ENCODE results near the gene HPS5.
"Not testable (repeated sequence)": the region's sequence is repeated elsewhere in the genome, so short reads cannot be mapped to it uniquely, and the experiment has no call there.

Gene HPS5, protein sequence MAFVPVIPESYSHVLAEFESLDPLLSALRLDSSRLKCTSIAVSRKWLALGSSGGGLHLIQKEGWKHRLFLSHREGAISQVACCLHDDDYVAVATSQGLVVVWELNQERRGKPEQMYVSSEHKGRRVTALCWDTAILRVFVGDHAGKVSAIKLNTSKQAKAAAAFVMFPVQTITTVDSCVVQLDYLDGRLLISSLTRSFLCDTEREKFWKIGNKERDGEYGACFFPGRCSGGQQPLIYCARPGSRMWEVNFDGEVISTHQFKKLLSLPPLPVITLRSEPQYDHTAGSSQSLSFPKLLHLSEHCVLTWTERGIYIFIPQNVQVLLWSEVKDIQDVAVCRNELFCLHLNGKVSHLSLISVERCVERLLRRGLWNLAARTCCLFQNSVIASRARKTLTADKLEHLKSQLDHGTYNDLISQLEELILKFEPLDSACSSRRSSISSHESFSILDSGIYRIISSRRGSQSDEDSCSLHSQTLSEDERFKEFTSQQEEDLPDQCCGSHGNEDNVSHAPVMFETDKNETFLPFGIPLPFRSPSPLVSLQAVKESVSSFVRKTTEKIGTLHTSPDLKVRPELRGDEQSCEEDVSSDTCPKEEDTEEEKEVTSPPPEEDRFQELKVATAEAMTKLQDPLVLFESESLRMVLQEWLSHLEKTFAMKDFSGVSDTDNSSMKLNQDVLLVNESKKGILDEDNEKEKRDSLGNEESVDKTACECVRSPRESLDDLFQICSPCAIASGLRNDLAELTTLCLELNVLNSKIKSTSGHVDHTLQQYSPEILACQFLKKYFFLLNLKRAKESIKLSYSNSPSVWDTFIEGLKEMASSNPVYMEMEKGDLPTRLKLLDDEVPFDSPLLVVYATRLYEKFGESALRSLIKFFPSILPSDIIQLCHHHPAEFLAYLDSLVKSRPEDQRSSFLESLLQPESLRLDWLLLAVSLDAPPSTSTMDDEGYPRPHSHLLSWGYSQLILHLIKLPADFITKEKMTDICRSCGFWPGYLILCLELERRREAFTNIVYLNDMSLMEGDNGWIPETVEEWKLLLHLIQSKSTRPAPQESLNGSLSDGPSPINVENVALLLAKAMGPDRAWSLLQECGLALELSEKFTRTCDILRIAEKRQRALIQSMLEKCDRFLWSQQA

DNA sequence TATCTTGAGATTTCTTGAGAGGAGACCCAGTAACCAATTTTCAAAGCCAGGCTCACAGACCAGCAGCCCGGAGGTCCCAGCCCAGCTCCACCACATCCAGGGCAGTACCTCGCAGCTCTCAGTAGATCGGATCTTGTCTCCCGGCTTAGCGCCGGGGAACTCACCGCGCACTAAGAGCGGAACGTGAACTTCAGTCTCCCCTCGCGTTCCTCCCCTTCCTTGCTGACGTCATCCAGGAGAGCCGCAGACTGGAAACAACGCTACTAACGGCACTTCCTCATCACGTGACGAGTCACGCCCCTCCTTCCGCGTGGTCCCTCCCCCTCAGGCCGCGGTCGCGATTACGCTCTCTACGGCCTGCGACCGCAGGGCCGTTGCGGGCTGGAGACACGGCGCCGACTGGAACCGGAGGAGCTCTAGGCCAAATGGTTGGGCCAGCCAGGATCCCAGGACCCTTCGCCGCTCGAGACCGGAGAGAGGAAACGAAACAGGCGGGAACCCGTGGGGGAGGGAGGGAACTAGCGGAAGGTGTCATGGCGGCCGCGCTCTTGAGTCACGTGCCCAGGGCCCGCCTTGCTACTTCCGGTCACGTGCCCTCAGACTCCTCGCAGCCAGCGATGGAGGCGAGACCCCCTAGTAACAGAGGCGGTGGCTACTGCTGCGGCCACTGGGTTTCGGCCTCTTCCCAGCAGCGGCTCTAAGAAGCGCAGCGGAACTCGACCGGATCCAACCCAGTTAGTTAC lies at the start of gene HPS5, which contains the start of gene GTF2H1:
TSS of gene HPS5 (minus strand) at position 172 of the 743 bp plus-strand sequence. CDS start 4,282 bp downstream, outside the sequence.
TSS of gene GTF2H1 (plus strand) at position 599 of the 743 bp plus-strand sequence. CDS start 10,508 bp downstream, outside the sequence.
- peak; percentile 98 for DNase-seq

DNA sequence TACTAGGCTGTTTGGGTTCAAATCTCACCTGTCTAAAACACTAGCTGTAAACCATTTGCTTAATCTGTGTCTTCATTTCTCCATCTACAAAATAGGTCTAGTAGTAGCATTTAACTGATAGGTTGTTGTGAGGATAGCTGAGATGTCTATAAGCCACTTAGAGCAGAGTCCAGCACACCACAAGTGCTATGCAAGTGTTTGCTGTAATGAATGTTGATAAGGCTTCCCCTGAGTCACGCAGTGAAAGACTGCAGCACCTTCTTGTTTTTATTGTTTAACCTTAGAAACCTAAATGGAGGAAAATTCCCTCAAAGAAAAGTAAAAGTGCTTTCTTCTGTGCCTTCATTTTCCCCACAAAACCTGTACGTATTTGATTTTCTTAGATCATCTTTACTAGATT lies 49.3 kb upstream of the HPS5 start:
- DNase-seq: no peak

DNA sequence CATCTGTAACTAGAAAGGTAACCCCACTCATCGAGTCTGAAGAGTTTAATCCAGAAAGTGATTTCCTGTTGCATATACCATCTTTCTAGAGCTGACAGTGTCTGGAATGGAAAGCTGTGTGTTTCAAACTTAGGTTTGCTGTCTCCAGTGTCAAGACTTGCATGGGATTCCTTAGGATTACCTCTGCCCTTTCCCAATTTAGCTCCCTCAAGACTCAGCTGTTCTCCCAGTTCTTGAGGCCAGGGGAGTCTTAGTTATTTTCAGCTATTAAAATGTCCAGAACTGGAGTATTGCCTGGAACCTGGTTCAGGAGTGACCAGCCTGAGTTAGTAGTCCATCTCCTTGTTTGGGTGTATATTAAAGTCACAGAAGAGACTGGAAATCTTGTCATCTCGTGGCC lies 47.5 kb upstream of the HPS5 start:
- no peak for DNase-seq

DNA sequence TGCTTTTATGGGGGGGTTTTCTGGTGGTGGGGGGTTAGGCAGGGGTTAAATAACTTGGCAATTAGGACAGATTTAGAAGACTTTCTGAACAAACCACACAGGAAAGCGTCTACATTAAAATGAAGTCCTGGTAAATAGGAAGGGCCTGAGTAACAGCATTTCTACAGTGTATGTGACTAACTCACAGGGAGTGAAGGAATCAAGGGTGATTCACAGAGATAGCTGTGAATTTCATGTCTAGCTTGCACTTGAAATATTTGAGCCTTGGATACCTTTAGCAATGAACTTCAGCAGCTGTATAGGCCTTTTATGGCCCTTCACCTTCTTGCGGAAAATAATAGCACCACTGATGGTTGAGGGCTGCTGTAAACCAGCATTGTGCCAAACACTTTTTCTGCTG lies 46.3 kb upstream of the HPS5 start:
- no peak for DNase-seq

DNA sequence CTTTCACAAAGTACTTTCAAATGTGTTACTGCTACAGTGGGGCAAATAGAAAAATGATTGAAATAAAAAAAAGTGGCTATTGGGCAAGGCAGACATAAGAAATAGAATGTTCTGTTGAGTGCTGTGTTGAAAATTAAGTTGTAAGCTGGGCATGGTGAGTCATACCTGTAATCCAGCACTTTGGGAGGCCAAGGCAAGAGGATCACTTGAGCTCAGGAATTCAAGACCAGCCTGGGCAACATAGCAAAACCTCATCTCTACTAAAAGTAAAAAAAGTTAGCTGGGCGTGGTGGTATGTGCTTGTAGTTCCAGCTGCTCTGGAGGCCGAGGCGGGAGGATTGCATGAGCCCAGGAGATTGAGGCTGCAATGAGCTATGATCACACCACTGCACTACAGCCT lies 45.5 kb upstream of the HPS5 start:
- no peak for DNase-seq

DNA sequence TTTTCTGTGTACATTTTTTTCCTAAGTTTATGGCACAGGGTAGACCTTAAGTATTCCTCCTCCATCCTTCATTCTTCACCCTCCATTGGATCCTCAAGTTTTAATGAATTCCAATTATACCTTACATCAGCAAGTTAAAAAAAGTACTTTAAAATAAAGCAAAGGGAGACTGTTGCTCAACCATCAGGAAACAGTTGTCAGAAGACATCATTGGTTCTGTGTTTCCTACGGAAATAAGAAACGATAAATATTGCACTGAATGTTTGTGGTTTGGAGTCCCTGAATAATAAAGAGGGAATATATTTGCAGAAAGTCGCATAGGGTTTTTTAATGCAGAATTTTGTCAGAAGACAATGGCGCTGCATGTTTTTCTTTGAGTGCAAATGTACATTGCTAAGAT lies 44.3 kb upstream of the HPS5 start:
- no peak for DNase-seq

DNA sequence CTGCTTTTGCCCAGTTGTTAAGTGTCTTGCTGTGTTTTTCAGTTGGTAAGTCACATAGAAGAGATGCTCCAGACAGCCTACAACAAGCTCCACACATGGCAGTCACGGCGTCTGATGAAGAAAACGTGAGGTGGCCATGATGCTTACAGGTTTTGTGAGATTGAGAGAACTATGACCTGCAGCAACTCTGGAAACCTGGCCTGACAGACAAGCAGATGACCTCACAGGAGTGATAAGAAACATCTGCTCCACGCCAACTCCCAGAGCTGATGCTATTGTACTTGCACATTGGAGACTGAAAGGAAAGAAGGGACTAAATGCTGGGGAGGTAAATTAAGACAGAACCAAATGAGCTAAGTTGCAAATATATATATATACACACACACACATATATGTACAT lies 43.8 kb upstream of the HPS5 start:
- DNase-seq: no peak

DNA sequence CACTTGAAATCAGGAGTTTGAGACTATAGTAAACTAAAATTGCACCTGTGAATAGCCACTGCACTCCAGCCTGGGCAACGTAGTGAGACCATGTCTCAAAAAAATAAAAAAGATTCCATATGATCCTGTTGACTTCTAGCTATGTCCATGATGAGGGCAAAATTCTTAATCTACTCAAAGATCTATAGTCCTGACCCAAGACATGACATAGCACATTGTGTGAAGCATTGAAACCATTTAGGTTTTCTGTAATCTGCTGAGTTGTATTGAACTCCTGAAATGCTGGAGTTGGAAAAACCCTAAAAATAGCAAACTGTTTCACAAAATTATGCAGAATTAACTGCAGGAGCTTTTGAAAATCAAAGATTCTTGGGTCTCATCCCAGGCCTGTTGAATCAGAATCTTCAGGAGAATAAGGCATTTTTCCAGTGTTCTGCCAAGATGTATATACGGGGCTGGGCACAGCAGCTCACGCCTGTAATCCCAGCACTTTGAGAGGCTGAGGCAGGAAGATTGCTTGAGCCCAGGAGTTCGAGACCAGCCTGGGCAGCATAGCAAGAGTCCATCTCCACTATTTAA lies 42.6 kb upstream of the HPS5 start:
- no peak for DNase-seq

DNA sequence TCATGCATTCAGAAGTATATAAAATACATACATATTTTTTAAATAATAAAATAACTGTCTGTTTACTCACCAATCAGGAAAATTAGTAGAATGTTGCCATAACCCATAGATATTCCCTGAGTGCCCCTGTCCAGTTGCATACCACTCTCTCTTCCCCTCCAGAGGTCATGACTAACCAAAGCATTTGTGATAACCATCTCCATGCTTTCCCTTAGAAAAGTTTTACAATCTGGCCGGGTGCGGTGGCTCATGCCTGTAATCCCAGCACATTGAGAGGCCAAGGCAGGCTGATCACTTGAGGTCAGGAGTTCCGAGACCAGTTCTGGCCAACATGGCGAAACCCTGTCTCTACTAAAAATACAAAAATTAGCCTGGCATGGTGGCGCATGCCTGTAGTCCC lies 39.2 kb upstream of the HPS5 start:
- no peak for DNase-seq

DNA sequence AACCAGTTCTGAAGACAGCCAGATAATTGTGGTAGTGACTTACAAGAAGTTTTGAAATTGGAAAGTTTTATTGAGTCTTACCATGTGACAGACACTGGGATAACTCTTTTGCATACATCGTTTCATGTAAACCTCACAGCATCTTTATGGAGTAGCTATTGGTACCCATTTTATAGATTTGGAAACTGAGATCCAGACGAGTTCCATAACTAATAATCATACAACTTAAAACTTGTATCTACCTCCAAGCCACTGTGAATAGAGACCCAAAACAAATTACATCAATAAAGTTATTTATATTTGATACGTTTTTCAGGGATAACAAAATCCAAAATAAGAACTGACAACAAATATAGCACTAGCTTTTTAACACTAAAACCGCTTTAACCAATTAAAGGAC lies 36.7 kb upstream of the HPS5 start:
- no peak for DNase-seq

DNA sequence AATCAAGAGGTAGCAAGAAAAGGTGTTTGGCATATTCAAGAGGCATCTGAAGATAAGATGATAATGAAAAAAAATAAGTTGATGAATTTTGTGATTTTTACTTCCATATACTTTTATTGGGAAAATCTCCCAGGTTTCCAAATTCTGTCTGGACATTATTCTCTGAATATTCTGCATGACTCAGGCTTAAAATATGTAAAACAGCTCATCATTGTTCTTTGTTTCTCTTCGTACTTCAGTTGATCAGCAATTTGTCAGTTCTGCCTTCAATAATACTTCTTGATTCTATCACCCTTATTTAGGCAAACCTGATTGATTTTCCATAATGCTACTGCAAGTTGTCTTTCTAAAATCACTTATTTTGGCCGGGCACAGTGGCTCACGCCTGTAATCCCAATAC lies 30.6 kb upstream of the HPS5 start:
- no peak for DNase-seq

DNA sequence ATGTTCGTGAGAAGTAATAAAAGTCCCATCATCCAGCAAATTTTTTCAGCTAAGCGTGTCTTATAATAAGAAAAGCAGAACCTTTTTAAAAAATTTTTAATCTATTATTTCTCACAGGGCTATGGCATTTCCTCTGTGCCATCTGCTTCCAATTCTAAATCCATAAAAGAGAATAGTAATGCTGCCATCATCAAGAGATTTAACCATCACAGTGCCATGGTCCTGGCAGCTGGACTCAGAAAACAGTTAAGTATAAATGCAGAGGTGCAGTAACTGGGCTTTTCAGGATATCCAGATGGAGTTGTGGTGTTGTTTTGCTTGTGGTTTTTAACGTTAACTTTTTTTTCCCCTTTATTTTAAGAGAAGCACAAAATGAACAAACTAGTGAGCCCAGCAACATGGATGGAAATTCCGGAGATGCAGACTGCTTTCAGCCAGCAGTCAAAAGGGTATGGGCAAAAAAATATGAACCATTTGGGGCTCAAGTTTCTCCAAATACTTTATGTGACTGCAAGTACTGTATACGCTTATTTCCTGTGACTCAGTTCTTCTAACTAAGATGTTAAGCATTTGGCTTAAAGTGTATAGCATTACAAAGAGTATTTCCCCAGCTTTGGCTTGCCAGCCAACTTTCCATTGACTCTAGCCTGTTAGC lies 25.7 kb upstream of the HPS5 start:
- no peak for DNase-seq

DNA sequence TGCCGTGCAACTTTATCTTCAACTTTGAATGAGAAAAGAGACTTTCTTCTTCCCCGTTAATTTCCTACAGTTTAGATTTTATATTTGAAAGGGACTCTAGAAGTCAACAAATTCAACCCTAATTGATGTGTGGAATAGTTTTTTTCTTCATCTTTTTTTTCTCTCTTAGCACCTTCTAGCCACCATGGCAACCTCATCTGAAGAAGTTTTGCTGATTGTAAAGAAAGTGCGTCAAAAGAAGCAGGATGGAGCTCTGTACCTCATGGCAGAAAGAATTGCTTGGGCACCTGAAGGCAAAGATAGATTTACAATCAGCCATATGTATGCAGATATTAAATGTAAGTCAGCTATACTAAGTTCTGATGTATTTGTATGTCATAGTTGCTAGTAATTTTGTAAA lies 11.0 kb upstream of the HPS5 start:
- no peak for DNase-seq

DNA sequence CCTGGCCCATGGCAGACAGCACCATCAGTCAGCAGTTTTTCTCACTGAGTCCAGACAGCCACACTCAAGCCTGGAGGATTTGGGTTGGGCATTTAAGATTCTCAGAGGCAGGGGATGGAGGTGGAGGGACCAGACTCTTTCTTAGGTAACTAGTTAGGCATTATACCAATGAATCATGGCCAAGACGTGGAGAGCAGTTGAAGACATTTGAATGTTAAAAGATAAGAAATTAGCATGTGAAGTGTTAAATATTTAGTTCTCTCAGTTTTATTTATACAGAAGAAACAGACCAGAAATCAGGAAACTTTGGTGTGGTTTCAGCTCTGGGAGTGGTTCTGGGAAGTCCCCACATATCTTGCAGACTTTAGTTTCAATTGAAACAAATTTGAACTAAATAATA lies 10.4 kb upstream of the HPS5 start:
- DNase-seq: no peak

DNA sequence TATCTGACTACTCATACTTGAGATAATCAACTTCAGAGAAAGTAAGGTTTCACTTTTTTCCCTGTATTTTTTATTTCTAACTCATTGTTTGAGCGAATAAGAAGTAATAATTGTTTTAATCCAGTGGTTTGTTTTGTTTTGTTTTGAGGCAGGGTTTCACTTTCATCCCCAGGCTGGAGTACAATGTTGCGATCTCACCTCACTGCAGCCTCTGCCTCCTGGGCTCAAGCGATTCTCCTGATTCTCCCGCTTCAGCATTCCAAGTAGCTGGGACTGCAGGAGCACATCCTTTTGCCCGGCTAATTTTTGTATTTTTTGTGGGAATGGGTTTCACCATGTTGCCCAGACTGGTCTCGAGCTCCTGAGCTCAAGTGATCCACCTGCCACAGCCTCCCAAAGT lies 9.0 kb upstream of the HPS5 start:
- DNase-seq: no peak

DNA sequence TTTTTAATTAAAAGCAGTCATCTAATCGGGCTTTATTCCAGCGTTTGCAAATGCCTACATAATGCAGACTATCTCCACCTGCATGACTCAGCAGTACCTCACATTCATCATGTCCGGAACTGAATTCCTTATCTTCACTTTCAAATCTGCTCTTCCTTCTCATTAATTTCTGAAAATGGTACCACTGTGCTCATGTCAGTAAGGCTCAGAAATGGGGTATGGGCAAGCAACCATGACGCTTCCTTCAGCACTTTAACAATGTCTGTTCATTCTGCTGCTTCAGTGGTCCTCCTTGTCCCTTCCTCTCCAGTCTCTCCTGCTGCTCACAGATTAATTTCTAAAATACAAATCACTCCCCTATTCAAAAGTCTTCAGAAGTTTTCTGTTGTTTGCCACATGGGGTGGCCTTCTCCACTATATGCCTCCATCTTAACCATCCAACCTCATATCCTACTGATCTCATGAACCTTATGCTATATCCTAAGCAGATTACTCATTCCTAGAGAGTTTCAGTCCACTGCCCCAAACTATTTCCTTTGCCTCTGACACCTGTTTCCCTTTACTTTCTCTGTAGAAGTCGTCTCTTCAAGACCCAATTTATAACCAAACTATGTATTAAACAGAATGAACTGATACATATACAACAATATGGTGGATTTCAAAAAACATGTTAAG lies 7.4 kb upstream of the HPS5 start:
- no peak for DNase-seq

DNA sequence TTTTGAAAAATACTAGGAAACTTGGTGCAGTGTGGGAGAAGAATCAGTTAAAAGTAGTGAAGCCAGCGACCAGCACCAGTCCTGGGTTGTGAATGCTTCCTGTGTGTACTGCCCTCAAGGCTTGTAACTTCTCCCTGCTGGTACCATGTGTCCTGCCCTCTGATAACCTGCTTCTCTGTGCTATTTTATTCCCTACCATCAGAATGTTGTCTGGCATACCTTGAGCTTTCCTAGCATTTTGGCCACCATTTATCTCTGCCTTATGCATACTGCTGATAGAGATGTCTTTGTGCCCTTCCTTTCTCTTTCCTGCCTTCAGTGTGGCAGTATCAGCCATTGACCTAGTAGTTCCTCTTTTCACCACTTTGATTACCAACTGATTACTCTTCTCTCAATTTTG lies 2.4 kb upstream of the HPS5 start:
- DNase-seq: no peak

DNA sequence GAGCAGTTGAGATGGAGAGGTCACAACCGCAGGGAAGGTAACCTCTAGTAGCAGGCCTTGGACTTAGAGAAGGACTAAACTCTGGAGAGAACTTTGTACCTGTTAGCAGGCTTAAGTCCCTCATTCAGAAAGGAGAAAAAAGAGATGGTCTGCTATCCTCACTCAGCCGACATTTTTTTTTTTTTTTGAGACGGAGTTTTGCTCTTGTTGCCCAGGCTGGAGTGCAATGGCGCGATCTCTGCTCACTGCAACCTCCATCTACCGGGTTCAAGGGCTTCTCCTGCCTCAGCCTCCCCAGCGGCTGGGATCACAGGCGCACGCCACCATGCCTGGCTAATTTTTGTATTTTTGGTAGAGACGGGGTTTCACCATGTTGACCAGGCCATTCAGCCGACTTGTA lies 1.9 kb upstream of the HPS5 start:
- not testable (repeated sequence) for DNase-seq

DNA sequence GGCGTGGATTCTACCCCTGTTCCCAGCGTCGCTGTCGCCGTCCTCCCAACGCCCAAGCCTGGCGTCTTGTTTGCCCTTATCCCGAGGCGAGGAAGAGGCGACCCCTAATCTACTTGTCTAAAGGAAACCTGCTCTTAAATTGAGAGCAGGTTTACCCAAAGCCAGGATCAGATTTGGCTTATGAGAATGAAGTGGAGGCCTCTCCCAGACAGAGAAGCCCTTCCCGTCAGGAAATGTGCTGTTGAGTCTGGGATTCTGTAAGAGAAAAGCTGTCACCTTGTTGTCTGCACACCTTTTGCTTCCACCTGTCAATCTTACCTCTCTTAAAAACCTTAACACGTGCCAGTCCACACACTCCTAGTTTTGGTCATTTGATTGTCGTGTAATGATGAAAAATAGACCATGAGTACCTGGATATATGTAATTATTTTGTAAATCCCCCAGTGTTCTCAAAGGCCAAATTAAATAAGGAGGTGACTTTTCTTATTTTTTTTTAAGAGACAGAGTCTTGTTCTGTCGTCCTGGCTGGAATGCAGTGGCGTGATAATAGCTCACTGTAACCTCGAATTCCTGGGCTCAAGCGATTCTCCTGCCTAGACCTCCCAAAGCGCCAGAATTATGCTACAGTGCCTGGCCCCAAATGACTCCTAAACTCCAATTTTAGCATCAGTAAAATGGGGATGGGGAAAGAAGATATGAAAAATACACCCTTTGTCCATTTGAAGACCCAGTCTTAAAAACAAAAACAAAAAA lies 1.1 kb upstream of the HPS5 start:
- no peak for DNase-seq

DNA sequence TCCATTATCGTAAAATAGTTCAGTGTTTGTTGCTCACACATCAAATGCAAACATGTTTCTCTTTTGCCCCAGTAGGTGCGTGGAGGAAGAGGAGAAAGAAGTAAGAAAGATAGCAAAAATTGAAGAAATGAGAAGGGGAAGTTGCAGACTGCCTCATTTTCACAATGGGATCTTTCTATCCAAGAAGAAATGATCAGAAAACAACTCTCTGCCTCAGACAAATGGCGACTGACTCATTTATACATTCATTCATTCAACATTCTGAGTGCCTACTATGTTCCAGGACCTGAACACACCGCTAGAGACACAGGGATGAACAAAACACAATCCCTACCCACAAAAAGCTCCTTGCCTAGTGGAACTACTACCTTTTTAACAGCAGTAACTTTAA lies 367 bp downstream of the HPS5 start:
- DNase-seq: no peak

DNA sequence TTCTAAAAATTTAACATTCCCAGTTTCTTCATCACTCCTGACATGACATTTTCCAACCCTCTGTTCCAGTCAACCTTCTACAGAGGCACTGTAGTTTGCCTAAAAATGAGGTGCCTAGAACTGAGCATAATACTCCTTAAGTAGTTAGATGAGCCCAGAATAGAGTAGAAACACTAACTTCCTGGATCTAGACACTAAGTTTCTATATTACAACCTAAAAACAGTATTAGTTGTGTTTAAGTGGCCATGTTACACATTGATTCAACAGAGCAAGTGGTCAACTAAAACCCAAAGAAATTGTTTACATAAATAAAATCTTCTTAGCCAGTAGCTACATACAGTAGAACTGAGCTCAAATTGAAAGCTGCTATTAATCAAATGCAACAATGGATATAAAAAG lies 1.3 kb downstream of the HPS5 start:
- DNase-seq: no peak

Data from NCI-H1105 treated with DMSO at 0.1 percent for 48 hours (cell line).